NCI-H2196 treated with DMSO at 0.1 percent for 48 hours (cell line): Measurements from ENCODE around the gene NDUFAF5.

ENCODE experiments used
- DNase-seq: peaks from one replicate; lab custom pipeline; 2025; ENCODE audit not compliant: unreplicated experiment; lab: John Stamatoyannopoulos, UW

Gene NDUFAF5

DNA sequence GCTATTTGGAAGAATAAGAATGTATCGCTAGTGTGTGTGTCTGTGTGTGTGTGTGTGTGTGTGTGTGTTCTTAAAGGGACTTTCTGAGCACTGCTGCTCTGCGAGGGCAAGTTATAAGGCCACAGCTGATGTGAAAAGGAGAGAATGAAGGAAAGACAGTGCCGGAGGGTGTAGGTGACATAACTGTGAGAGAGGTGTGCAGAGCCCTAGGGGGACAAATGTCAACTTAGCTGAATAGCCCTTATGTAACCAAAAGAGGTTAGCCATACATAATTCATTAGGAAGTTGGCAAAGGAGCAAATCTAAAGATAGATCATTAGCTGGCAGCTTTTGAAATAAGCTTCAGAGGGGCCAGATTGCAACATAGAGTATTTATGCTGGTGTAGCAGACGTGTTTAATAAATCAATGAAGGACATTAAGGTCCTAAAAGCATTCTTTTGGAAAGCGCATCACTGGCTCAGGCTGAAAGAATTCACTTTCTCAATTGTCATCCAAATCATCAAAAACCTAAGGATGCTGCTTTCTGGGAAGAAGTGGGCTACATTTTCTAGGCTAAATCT, 81.0 kb downstream of the NDUFAF5 start:
- no peak for DNase-seq

DNA sequence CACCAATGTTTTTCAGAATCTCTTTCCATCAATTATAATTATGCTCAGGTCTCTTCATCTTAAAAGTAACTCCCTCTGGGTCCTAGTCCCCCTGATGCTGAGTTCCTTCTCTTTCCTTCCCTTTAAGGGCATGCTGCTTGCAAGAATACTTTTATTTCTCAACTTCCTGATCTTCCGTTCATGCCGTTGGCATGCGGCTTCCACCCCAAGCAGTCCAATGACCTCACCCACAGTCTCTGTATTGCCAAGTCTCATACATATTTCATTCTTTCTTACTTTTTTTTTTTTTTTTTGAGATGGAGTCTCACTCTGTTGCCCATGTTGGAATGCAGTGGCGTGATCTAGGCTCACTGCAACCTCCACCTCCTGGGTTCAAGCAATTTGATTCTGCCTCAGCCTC, 83.5 kb downstream of the NDUFAF5 start:
- no peak for DNase-seq

DNA sequence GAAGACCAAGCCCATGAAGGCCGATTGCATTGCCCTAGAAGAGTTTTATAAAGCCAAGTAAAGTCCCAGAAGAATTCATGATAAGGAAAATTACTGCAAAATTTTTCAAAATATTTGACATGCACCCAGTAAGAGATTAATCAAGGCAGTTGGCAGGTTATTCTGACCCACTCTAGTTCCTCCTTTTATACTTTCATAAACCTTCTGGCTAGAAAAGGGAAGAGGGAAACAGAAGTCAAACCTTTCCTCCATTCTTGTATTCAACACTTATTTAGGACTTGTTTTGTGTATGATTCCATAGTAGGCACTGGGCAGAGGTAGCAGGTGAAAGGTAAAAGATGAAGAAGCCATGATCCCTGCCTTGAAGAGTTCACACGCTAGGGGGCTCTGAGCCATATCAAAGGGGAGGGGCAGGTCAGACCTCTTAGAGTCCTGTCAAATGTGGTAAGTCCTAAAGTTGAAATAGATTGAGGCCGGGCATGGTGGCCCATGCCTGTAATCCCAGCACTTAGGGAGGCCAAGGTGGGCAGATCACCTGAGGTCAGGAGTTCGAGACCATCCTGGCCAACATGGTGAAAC, 85.4 kb downstream of the NDUFAF5 start:
- DNase-seq, result no peak
